Lower lobe of right lung (tissue), 2 donors: Measurements from ENCODE around the gene SCAMP2. TPM values are rescaled to one million over a fixed set of nuclear protein-coding genes. Genes with fewer than 3 reads are reported as not detected.

Experiments
- ATAC-seq, 2 donors: fragments of 200-7000 bp; cut with Tn5 transposase; one replicate each; pipeline ENCODE4 v1.9.1; 2020 to 2022; ENCODE audit warnings: mild to moderate bottlenecking in 2 of 2, moderate library complexity in 2 of 2
- DNase-seq: peaks from one replicate; pipeline ENCODE4 v3.0.0-alpha.2; 2020
- H3K27ac ChIP-seq: fragments of 200-600 bp; one replicate; pipeline ENCODE4 v1.8.0; 2022
- H3K27me3 ChIP-seq: fragments of 200-600 bp; one replicate; pipeline ENCODE4 v1.8.0; 2022; ENCODE audit warnings: low read depth
- H3K36me3 ChIP-seq: fragments of 200-600 bp; one replicate; pipeline ENCODE4 v1.8.0; 2022; ENCODE audit warnings: mild to moderate bottlenecking
- H3K4me1 ChIP-seq: fragments of 200-600 bp; one replicate; pipeline ENCODE4 v1.8.0; 2022
- H3K4me3 ChIP-seq: fragments of 200-600 bp; one replicate; pipeline ENCODE4 v1.8.0; 2022; ENCODE audit warnings: mild to moderate bottlenecking
- H3K9me3 ChIP-seq: fragments of 200-600 bp; one replicate; pipeline ENCODE4 v1.8.0; 2022
- intact Hi-C: fragments of 100-400 bp; cut with DNase I; formaldehyde crosslinking; loops from one replicate; pipeline ENCODE4 v1.11.0; 2022
- total RNA-seq: library from RNA; stranded (reverse); fragmentation: NEBNext Ultra II Directional; extraction: Animal tissue kit (Norgen Biotek cat#: 25700); gene quantifications from one replicate; pipeline ENCODE4 v1.2.1, GENCODE V29; 2021
- TF ChIP-seq, protein P1 (sequence below): fragments of 200-600 bp; IDR thresholded peaks from one replicate; pipeline ENCODE4 v1.8.0; 2022; ENCODE audit warnings: antibody characterized with exemption, mild to moderate bottlenecking
- donor health status: DM: no; HTN: yes; CAD: no; lungs with severe emphysema.

SCAMP2 gene
- total RNA-seq, 1 donor from 2014 or later, result 122 TPM

DNA sequence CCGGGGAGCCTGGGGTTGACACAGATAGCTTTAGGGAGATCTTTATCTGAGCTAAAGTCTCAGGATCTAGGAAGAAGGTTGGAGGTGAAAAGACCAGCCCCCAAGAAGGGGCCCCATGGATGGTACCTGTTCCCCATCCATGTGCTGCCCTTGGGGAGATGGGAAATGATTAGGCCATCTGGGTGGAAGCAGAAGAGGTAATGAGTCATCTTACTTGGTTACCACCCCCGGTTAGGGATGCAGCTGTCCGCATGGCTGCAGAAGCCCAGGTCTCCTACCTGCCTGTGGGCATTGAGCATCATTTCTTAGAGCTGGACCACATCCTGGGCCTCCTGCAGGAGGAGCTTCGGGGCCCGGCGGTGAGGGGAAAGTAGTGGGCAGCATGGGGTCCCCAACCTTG lies 49.8 kb downstream of the SCAMP2 start:
- Histone ChIP-seq H3K27me3 (peaks cover 30% of the 10 kb centered on the region), H3K27ac (no peak overlapping the region), H3K4me1 (peaks cover 4% of the 10 kb centered on the region), H3K9me3 (no peaks in the 10 kb centered on the region), H3K36me3 (no peaks in the 10 kb centered on the region), H3K4me3 (no peak overlapping the region)
- ATAC-seq, result no peak
- intact Hi-C loops, result no loop called here
- no peak for DNase-seq
- TF ChIP-seq, protein P1, sequence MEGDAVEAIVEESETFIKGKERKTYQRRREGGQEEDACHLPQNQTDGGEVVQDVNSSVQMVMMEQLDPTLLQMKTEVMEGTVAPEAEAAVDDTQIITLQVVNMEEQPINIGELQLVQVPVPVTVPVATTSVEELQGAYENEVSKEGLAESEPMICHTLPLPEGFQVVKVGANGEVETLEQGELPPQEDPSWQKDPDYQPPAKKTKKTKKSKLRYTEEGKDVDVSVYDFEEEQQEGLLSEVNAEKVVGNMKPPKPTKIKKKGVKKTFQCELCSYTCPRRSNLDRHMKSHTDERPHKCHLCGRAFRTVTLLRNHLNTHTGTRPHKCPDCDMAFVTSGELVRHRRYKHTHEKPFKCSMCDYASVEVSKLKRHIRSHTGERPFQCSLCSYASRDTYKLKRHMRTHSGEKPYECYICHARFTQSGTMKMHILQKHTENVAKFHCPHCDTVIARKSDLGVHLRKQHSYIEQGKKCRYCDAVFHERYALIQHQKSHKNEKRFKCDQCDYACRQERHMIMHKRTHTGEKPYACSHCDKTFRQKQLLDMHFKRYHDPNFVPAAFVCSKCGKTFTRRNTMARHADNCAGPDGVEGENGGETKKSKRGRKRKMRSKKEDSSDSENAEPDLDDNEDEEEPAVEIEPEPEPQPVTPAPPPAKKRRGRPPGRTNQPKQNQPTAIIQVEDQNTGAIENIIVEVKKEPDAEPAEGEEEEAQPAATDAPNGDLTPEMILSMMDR, result no peak

DNA sequence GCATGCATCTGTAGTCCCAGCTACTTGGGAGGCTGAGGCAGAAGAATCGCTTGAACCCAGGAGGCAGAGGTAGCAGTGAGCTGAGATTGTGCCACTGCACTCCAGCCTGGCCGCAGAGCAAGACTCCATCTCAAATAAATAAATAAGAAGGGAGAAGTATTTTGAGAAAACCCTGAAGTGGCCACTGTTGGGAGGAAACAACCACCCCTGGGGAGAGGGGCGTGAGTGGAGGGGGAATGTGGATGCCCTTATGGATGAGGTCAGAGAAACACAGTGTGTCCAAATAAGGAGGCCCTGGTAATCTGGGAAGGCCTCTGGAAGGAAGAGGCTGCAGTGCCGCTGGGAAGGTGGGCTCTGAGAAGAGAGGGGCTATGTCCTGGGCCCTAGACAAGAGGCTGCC lies 50.9 kb downstream of the SCAMP2 start:
- ATAC-seq (no peak), DNase-seq (no peak)
- H3K36me3 ChIP-seq, result no peaks in the 10 kb centered on the region
- no peak overlapping the region for H3K27ac ChIP-seq
- H3K4me1 ChIP-seq, result peaks cover 4% of the 10 kb centered on the region
- peaks cover 19% of the 10 kb centered on the region for H3K27me3 ChIP-seq
- H3K4me3 ChIP-seq, result no peak overlapping the region
- TF ChIP-seq, protein P1, result no peak
- intact Hi-C loops, result no loop called here
- no peaks in the 10 kb centered on the region for H3K9me3 ChIP-seq

DNA sequence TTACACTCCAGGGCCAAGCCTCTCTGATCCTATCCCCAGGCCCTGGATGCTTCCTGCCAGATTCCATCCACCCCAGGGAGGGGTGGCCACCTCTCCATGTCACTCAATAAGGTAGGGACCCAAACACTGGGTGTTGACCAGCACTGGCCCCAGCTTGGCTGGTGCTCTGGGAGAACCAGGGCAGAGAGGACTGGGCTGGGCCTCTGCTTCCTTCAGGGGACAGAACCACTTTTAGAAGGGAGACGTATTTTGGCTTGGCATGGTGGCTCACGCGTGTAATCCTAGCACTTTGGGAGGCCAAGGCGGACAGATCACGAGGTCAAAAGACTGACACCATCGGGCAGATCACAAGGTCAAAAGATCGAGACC lies 51.4 kb downstream of the SCAMP2 start:
- intact Hi-C loops, result no loop called here
- Histone ChIP-seq H3K4me3 (no peak overlapping the region), H3K36me3 (no peaks in the 10 kb centered on the region), H3K27ac (no peak overlapping the region), H3K4me1 (peaks cover 4% of the 10 kb centered on the region), H3K27me3 (peaks cover 15% of the 10 kb centered on the region), H3K9me3 (no peaks in the 10 kb centered on the region)
- no peak for DNase-seq
- TF ChIP-seq, protein P1, result no peak
- no peak for ATAC-seq

DNA sequence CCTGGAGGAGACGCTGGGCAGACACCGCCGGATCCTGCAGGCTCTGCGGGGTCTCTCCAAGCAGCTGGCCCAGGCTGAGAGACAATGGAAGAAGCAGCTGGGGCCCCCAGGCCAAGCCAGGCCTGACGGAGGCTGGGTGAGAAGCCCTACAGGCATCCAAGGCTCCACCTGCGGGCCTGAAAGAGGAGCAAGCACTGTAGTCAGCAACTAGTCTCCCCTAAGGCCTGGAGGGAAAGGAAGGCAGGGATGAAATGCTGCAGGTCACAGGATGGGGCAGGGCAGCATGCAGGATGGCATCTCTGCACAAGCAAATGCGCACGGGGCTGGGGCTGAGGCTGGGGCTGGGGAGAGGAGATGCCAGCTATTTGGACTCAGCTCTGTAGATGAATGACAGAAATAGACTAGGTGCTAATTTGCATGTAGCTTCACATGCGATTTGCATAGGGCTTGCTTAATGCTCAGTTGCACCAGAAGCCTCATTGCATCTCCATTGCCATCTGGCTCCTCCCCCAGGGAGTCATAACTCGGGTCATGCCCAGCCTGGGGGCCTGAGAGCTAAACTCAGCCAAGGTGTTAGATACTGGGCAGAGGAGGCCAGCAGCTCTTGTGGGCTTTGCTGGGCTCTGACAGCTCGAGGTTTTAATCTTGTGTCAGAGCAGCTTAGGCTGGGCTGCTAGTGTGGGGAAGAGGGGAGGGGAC lies 51.9 kb downstream of the SCAMP2 start:
- Histone ChIP-seq H3K4me3 (no peak overlapping the region), H3K4me1 (peaks cover 4% of the 10 kb centered on the region), H3K36me3 (no peaks in the 10 kb centered on the region), H3K27me3 (peaks cover 9% of the 10 kb centered on the region), H3K9me3 (no peaks in the 10 kb centered on the region), H3K27ac (no peak overlapping the region)
- TF ChIP-seq, protein P1, result no peak
- ATAC-seq (no peak), DNase-seq (no peak)
- intact Hi-C loops, result no loop called here

DNA sequence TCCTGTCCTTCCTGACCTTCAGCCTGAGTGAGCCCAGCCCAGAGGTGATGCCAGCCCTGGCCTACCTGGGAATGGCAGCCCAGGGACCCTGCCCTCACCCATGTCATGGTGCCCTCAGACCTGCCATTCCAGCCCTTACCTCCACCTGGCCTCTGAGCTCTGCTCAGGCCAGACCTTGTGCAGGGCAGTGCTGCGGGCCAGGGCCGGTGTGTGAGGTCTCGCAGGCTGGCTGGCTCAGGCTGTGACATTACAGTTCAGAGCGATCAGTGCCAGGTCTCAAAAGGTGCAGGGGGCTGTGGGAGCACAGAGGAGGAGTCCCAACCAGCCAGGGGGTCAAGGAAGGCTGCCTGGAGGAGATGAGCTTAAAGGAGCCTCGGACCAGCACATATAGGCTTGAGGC lies 53.1 kb downstream of the SCAMP2 start:
- Histone ChIP-seq H3K27ac (no peak overlapping the region), H3K9me3 (no peaks in the 10 kb centered on the region), H3K4me3 (no peak overlapping the region), H3K27me3 (peaks cover 5% of the 10 kb centered on the region), H3K36me3 (no peaks in the 10 kb centered on the region), H3K4me1 (peaks cover 4% of the 10 kb centered on the region)
- no peak for ATAC-seq
- TF ChIP-seq, protein P1, result no peak
- DNase-seq, result no peak
- intact Hi-C loops, result no loop called here
